GM21737 (cell line): ENCODE data around the gene TUBB3.
"Not testable (repeated sequence)": the region's sequence is repeated elsewhere in the genome, so short reads cannot be mapped to it uniquely, and the experiment has no call there.

Experiments
- ATAC-seq: cut with Tn5 transposase; IDR thresholded peaks from one replicate; pipeline ENCODE4 v1.9.1; 2021; ENCODE audit warnings: mild to moderate bottlenecking, moderate library complexity; ENCODE audit not compliant: unreplicated experiment

Gene TUBB3

DNA sequence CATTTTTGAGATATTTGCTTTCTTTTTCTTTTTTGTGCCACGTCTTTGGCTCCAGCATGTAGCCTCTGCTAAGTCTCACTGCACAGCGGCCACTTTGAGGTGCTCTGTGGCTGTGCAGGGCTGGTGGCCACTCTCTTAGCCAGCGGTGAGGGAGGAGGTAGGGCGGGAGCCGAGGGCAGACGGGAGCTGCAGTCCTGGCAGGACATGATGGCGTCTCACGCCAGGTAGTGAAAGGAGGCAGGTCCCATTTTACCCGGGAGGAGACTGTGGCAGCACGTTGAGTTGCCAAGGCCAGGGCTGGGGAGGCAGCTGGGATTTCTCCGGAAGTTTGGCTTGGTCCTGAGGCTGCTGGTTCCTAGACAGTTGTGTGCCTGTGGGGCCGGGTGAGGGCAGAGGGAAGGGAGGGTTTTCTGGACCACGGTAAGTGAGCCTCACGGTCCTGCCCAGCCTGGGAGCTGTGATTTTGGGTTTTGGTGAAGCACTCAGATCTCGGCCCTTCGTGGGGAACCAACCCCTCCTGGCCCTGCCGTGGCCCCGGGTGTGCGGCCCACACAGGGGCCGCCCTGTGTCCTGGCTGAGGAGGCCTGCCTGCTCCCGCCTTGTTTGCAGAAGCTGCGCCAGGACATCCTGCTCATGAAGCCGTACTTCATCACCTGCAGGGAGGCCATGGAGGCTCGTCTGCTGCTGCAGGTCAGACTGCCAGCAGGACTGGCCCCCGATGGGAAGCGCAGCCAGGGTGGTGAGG is 39.8 kb downstream of the TUBB3 start:
- ATAC-seq = no peak

DNA sequence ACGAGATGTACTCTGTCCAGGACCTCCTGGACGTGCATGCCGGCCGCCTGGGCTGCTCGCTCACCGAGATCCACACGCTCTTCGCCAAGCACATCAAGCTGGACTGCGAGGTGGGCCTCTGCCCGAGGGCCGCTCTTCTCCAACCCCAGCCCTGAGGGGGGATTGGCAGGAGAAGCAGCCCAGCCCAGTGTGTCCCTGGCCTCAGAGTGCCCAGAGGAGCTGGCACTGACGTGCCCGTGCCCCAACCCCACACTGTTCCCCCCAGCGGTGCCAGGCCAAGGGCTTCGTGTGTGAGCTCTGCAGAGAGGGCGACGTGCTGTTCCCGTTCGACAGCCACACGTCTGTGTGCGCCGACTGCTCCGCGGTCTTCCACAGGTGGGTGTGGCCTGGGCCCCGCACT is 41.1 kb downstream of the TUBB3 start:
- no peak for ATAC-seq

DNA sequence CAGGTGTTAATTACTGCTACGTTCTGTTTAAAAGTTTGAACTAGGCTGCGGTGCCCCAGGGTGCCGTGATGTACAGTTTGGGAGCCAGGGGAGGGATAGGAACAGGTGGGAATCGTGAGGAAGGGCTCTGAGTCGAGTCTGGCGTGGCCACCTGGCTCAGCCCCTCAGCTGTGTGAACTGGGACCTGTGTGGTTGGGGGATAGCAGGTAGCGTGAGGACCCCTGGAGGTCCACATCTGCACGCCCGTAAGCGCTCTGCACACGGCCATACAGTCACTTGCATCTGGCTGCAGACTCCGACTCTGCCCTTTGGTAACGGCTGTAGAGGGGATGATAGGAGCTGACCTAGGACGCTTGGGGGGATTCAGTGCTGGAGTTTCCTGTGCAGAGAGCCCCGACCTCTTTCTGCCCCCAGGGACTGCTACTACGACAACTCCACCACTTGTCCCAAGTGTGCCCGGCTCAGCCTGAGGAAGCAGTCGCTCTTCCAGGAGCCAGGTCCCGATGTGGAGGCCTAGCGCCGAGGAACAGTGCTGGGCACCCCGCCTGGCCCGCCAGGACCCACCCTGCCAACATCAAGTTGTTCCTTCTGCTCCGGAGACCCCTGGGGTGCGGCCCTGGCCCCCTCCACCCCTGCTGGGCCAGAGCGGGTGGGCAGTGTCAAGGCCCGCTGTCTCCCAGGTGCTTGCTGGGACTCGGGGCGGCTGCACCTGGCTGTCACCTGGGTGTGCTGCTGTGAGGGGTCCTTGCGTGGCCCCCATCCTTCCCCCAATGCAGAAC is 42.5 kb downstream of the TUBB3 start:
- no peak for ATAC-seq

DNA sequence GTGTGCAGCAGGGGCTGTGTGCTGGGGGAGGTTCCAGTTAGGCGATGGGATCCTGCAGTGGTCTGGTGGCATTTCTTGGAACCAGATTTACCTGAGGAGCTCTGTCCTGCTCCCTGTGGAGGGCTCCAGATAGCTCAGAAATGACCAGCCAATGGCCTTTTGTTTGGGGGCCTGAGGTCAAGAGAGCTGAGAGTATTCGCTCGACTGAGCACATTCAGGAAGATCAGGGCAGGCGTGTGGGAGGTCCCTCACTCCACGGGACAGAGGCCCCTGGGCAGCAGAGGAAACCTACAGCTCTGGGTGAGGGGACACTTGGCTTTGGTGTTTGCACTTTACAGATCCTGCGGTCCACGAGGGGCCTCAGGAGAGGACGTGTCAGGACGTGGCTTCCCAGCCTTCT is 43.6 kb downstream of the TUBB3 start:
- ATAC-seq = no peak

DNA sequence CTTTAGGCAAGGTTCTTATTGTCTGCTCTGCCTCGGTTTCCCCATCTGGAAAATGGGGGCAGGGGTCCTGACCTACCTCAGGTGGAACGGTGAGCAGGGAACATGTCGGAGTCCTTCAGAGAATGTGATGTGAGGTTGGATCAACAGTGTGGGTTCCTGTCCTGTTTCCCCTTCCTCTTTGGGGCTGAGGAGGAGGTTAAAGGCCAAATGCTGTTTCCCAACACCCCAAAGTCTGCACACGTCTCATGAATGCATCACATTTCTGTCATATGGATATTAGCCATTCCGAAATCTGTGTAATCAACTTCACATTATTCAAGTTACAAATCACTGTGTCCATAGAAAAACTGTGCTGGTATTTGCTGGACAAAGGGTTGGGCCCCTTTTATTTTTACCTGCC is 44.3 kb downstream of the TUBB3 start:
- not testable (repeated sequence) for ATAC-seq

DNA sequence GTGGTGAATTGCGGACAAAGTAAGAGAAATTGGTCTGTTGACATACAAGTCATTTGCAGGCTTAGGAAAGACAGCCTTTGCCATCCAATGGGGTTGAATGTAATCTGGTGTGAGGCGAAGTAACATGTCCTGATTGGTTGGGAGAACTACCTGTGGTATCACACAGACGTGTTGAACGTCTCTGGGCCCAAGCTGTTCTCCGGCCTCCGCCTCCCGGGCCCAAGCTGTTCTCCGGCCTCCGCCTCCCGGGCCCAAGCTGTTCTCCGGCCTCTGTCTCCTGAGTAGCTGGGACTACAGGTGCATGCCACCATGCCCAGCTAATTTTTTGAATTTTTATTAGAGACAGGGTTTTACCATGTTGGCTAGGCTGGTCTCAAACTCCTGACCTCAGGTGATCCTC is 44.9 kb downstream of the TUBB3 start:
- not testable (repeated sequence) for ATAC-seq

DNA sequence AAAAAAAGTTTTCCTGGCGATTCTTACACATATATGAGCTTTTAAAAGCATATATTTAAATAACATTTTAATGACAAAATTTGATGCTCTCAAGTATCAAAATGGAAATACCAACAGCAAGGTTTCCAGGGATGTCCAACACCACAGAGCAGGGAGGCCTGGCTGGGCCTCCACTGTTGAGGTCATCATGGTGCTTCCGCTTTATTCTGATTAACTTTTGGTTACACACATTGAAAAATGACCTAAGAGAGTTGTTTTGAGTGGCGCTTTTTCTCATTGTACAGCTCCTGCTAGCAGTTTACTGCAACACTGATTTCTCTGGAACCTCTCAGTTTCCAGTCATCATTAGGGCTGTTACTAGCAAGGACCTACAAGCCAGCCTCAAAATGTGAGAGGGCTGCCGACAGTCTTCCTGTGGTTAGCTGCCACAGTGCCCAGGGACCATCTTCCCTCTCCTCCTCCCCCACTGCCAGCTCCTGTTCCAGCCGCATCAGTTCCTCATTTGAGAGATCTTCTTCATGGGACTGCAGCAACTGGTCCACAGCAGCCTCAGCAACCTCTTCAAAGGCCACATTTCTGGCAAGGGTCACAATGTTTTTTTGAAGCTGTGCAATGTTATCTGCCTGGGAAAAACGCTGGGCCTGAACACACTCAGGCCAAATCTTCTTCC is 46.7 kb downstream of the TUBB3 start:
- no peak for ATAC-seq

DNA sequence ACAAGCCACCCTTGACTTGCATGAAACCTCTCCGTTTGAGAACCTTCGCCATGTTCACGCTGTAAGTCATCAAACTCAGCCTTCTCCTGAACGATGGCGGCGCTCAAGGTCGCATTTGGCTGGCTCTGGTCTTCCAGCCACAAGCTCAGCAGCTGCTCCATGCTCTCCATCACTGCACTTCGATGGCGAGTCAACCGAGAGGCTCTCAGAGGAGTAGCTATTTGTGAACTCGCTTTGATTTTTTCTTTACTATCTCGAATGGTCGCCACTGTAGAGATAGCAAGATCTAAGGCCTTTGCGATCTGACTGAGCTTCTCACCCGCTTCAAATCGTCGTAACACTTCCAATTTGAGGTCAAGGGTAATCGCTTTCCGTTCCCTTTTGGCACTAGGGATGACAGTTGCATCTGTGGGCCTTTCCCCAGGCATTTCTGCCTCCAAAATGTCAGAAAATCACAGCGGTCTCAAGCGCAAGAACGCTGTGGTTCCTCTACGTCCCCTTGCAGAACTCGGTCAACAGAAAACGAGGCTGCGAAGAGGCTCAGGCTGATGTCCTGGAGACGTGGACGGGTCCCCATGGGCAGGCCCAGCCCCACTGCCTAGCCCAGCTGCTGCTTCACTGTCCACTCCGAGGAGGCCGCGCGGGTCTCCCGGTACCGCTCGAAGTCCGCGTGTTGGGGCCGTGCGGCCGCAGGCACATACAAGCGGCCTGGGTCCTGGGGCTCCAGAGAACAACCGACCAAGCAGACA is 48.5 kb downstream of the TUBB3 start:
- peak; percentile 18 for ATAC-seq

DNA sequence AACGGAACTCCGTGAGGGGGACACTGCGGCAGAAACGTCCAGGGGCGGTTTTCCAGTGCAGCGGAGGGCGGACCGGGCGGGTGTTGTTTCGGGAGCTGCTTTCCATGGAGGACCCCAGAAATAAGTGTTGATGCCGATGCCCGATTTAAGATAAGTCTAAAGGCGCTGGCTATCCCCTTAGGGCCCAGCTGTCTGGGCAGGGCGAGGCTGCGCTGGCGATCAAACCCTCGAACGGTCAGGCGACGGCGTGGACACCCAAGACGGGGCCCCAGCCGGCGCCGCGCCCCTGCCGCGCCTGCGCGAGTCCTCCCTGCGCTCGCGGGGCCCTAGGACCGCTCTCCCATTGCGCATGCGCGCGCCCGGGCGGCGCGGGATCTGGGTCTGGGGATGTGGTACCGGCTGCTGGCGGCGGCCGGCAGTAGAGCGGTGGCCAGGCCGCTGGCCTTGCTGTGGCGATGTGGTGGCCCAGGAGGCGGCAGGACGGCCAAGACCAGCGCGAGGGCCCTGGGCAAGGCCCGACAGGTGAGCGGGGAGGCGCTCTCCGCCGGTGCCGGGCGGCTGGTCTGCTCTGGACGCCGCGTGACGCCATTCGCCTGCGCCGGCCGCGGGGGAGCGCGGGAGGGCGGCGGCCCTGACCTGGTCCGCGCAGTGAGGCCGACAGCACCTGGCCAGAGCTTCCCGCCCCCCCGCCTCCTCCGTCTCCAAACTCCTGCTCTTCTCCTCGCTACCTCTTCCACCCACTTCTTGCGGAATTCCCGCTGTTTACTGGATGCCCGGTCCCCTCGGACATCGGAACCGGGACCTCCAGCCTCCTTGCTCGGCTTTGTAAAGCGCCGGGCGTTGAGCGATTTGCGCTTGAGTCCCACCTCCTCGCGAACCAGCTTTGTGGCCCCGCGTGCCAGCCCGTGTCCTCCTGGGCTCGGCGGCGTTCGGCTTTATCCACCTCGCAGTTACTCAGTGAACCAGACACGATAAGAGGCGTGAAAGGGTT is 49.4 kb downstream of the TUBB3 start:
- ATAC-seq = peak; percentile 73

DNA sequence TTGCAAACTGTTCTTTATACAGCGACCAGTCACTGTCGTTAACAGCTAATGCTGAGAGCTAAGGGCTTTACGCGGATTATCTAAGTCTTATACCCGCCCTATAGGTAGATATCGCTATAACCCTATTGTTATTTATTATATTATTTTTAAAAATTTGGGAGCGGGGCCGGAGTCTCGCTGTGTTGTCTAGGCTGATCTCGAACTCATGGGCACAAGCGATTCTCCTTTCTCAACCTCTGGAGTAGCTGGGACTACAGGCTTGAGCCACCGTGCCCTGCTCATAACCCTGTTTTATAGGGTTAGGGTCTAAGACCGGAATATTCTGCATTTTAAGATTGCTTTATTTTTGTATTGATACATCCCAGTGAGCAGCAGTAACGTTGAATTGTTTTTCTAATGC is 50.1 kb downstream of the TUBB3 start:
- ATAC-seq = no peak

DNA sequence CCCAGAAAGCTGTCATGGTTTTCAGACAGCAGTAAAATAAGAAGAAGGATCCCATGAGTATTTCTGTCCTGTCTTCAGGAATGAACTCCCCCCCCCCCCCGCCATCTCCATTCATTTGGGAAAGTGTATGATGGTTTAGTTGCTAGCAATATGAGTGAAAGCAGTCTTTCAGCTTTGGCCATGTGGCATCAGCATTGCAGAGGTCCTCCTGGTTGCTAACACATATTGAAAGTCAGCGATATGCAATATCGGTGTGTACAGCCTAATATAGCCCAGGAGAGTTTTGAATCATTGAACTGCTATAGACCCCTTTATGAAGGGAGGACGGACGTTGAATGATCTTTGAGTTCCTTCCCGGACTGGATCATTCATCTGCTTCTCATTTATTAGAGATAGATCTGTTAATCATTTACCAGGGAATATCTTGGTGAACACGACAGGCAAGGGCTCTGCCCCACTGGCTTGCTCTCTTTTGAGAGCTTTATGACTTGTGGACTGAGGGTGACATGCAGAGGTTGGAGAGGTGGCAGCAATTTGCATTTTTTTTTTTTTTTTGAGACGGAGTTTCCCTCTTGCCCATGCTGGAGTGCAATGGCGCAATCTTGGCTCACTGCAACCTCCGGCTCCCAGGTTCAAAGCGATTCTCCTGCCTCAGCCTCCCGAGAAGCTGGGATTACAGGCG is 50.7 kb downstream of the TUBB3 start:
- ATAC-seq = no peak

DNA sequence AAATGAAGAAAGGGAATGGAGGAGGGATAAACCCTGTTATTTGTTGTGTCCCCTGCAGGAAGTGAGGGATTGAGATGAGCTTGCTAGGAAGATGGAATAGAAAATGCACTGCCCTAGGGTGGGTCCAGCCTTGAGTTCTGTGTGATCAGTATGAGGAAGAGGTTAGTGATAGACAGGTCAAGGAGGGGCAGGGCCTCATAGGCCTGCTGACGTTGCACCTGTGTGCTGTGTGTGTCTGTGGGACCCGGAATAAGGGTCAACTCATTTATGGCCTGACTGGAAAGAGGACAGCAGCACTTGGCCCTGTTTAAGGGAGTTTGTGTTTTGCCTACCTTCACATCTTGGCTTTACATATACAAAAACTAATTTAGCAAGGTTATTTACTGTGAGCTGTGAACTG is 51.7 kb downstream of the TUBB3 start:
- no peak for ATAC-seq

DNA sequence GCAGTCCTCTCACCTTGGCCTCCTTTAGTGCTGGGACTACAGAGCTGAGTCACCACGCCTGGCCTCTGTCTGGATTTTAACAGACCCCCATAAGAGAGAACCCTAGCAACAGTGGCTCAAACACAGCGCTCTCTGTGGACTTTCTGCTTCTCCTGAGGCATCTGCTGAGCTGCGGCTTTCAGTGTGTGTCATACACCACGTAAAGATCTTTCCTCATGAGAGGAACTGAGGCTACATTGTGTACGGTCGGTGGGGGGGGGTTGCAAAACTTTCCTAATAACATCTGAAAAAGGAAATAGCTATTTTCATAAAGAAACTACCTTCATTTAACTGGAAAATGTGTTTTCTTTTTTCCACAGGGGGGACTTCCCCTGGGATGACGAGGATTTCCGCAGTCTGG is 58.3 kb downstream of the TUBB3 start:
- no peak for ATAC-seq

DNA sequence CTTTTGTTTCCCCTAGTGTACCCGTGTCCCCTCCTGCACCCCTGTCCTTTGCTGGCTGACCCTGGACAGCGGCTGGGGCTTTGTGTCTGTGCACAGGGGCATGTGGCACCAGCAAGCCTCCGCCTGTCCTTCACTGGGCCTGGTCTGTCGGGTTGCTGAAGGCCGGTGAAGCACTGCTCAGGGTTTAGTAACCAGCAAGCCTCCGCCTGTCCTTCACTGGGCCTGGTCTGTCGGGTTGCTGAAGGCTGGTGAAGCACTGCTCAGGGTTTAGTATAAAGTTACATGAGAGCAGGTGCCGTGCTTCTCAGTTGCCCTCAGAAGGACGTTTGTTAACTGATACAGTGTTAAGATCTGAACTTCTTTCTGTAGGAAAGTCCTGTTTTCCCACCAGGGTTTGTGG is 59.2 kb downstream of the TUBB3 start:
- no peak for ATAC-seq

DNA sequence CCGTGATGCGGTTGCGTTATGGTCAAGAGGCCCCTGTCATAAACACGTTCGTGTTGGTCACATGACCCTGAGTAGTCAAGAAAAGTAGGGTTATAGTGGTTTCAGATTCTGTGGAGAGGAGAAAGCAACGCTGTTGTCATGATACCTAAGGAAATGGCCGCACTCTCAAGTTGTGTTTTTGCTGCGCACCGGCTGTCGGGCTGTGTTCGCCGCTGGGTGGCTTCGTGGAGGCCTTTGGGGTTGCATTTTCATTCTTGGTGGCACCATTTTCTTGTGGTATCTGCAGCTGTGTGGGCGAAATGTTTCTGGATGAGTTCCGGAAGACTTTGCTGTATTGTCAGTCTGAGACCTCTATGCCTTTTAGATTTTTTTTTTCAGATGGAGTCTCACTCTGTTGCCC is 60.4 kb downstream of the TUBB3 start:
- no peak for ATAC-seq

DNA sequence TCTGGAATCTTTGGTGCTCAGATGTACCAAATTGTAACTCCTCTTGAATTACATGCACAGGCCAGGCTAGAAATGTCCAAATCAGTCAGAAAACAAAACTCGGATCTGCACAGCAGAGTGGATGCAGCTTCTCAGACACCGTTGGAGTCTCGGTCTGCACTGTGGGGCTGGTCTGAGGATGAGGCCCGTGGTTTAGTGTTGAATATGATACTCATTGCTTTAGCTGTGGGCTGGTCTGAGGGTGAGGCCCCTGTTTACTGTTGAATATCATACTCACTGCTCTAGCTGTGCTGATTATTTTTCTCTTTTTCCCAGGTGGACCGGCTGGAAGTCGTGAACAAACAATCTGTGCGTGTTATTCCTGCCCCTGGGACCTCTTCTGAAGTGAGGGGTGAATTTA is 61.1 kb downstream of the TUBB3 start:
- no peak for ATAC-seq

DNA sequence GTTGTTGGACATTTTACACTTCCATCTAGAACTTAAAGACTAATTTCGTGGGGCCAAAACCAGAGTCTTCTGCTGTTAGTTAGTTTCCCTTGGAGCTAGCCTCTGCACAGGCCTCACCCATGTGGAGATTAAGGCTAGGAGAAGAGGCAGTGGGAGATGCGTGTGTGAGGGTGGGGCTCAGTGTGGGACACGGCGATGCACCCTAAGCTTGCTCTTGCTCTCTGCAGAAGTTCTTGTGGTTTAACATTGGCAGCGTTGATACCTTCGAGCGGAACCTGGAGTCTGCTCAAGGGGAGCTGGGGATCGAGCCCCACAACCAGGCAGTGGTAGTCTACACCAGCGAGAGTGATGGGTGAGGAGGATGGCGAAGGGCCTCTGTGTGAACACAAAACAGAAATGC is 62.1 kb downstream of the TUBB3 start:
- no peak for ATAC-seq
